Activated naive CD4-positive, alpha-beta T cell treated with anti-CD3 and anti-CD28 coated beads, Interleukin-2, amount 50 U/mL, for 72 hours (primary cell): ENCODE results near the gene TOX2. TPM values are rescaled to one million over a fixed set of nuclear protein-coding genes. Genes with fewer than 3 reads are reported as not detected.

Experiments used
- ATAC-seq, 2 donors: fragments of 150-1000 bp; cut with Tn5 transposase; 2 replicates each; pipeline ENCODE4 v1.10.0; 2021; ENCODE audit warnings: mild to moderate bottlenecking in 2 of 2, moderate library complexity in 2 of 2
- DNase-seq, 2 donors: peaks; one replicate each; pipeline ENCODE4 v3.0.0; 2021 to 2022; ENCODE audit warnings: low spot score in 2 of 2
- H3K27ac Mint-ChIP-seq, 2 donors: one replicate each; pipeline ENCODE4 v1.8.0; 2022; ENCODE audit warnings: mild to moderate bottlenecking in 2 of 2, mixed read lengths in 2 of 2
- H3K36me3 Mint-ChIP-seq, 2 donors: one replicate each; pipeline ENCODE4 v1.8.0; 2022; ENCODE audit warnings: mixed read lengths in 2 of 2
- H3K9me3 Mint-ChIP-seq, 2 donors: one replicate each; pipeline ENCODE4 v1.8.0; 2022; ENCODE audit warnings: mixed read lengths in 2 of 2
- total RNA-seq, 2 donors: library from RNA; stranded (reverse); gene quantifications; one replicate each; pipeline ENCODE4 v1.2.3, GENCODE V29; 2022

The TOX2 gene, protein sequence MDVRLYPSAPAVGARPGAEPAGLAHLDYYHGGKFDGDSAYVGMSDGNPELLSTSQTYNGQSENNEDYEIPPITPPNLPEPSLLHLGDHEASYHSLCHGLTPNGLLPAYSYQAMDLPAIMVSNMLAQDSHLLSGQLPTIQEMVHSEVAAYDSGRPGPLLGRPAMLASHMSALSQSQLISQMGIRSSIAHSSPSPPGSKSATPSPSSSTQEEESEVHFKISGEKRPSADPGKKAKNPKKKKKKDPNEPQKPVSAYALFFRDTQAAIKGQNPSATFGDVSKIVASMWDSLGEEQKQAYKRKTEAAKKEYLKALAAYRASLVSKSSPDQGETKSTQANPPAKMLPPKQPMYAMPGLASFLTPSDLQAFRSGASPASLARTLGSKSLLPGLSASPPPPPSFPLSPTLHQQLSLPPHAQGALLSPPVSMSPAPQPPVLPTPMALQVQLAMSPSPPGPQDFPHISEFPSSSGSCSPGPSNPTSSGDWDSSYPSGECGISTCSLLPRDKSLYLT
- total RNA-seq: 1 to 10 TPM; 1.5 to 3.6 TPM

GRCh38 chr20:43914311-43915210, at the start of gene TOX2:
Gene TOX2 (plus strand): TSS chr20:43914852. CDS start chr20:43914892, 40 bp downstream.
- Mint-ChIP-seq H3K9me3 (peaks cover 0 to 14% of the 10 kb centered on the region in 2 donors), H3K36me3 (peaks cover 19 to 41% of the 10 kb centered on the region in 2 donors), H3K27ac (peak within 1 kb of the TSS; percentile 36 to 79)

GRCh38 chr20:43868091-43868490, 46.6 kb upstream of the TOX2 start:
- DNase-seq (no peak), ATAC-seq (no peak)
- no peak overlapping the region for H3K27ac Mint-ChIP-seq
- no peaks in the 10 kb centered on the region for H3K36me3 Mint-ChIP-seq
- no peaks in the 10 kb centered on the region for H3K9me3 Mint-ChIP-seq

More at GRCh38 chr20:43914311-43915210, at the start of gene TOX2:
- ATAC-seq: peak; percentile 47 to 80
- peak in 1 of 2 donors; percentile 58 for DNase-seq

- Mint-ChIP-seq H3K9me3 (peaks cover 0 to under 1% of the 10 kb centered on the region in 2 donors), H3K27ac (no peak overlapping the region), H3K36me3 (no peaks in the 10 kb centered on the region)
- DNase-seq (no peak), ATAC-seq (no peak)
Measured at GRCh38 chr20:43870484-43870883, 44.2 kb upstream of the TOX2 start.

GRCh38 chr20:43878776-43879175, 35.9 kb upstream of the TOX2 start:
- H3K9me3 Mint-ChIP-seq: peaks cover 0 to 10% of the 10 kb centered on the region in 2 donors
- no peak overlapping the region for H3K27ac Mint-ChIP-seq
- no peak for ATAC-seq
- H3K36me3 Mint-ChIP-seq: no peaks in the 10 kb centered on the region
- no peak for DNase-seq

DNA sequence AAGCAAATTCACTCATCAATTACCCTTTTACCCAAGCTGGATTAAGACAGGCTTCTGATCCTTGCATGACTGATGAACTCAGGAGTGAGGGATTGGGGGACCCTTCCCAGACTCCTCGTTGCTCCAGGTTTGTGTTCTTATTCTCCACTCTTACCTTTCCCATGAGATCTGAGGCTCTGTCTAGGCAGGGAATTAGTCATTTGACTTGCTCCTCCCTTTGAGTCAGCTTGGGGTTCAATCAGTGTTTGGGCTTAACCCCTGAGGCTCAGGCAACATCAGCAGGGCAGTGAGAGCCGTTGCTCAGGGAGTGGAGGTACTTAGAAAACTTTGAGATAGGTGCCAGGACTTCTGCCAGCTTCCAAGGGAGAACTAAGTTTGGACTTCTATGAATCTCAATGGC, 20.7 kb upstream of the TOX2 start:
- peaks cover 12% of the 10 kb centered on the region in 2 donors for H3K36me3 Mint-ChIP-seq
- no peak for DNase-seq
- ATAC-seq: no peak
- no peak overlapping the region for H3K27ac Mint-ChIP-seq
- peaks cover 10 to 13% of the 10 kb centered on the region in 2 donors for H3K9me3 Mint-ChIP-seq

DNA sequence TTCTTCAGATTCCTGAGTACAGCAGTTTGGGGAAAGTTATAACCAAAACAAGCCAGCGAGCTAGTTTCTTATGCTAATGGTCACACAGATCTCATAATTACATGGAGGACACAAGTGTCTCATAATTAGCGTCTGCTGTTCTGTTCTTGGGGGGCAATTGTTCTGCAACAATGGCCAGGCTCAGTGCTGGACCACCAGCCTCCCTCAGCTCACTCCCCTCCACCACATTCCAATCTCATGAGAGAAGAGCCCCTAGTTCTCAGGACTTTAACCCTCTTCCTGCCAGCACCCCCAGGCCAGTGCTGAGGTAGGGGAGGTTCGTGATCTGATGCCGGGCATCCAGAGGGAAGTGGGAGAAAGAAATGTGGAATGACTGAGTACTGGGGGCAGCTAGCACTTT, 20.2 kb upstream of the TOX2 start:
- peaks cover 7 to 10% of the 10 kb centered on the region in 2 donors for H3K9me3 Mint-ChIP-seq
- H3K36me3 Mint-ChIP-seq: peaks cover 8% of the 10 kb centered on the region in 2 donors
- H3K27ac Mint-ChIP-seq: no peak overlapping the region
- ATAC-seq (no peak), DNase-seq (no peak)

DNA sequence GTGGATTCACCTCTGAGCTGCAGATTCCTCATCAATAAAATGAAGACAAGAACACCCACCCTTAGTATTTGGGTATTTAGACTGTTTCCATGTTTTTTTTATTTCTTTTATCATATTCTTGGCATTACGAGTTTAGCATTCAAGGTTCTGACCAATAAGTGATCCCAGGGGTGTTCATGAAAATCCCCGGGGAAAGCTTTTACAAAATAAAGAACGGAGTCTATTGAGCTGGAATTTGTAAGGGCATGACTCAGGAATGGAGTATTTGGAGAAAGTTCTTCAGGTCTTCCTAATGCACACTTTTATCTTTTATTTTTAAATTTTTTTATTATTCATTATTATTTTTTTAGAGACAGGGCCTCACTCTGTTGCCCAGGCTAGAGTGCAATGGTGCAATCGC, 19.4 kb upstream of the TOX2 start:
- ATAC-seq (no peak), DNase-seq (no peak)
- Mint-ChIP-seq H3K9me3 (peaks cover 1 to 4% of the 10 kb centered on the region in 2 donors), H3K27ac (no peak overlapping the region), H3K36me3 (peaks cover under 1% of the 10 kb centered on the region in 2 donors)

GRCh38 chr20:43899274-43900120, 15.2 kb upstream of the TOX2 start:
- H3K36me3 Mint-ChIP-seq: peaks cover 0 to 6% of the 10 kb centered on the region in 2 donors
- DNase-seq: no peak
- H3K9me3 Mint-ChIP-seq: peaks cover 0 to 6% of the 10 kb centered on the region in 2 donors
- ATAC-seq: no peak
- H3K27ac Mint-ChIP-seq: no peak overlapping the region

DNA sequence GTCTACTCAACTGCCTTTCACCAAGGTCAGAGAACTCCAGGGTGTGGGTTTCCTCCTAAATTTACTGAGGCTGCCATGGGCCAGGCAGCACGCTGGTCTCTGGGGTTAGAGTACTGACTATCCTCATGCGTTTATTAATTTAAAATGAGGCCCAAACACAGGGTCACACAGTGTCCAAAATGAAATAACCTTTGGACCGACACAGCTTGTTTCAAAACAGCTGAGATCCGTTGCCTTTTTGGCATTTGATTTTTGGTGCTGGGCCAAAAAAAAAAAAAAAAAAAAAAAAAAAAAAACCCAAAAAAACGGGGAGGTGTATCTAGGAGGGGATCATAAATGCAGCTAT, 14.6 kb upstream of the TOX2 start:
- H3K9me3 Mint-ChIP-seq: peaks cover 0 to 6% of the 10 kb centered on the region in 2 donors
- no peak for ATAC-seq

GRCh38 chr20:43900496-43900895, 14.2 kb upstream of the TOX2 start:
- no peak for DNase-seq
- H3K9me3 Mint-ChIP-seq: peaks cover 0 to 6% of the 10 kb centered on the region in 2 donors
- ATAC-seq: no peak
- H3K27ac Mint-ChIP-seq: no peak overlapping the region
- H3K36me3 Mint-ChIP-seq: peaks cover 0 to 6% of the 10 kb centered on the region in 2 donors

More for the DNA sequence above, 14.6 kb upstream of the TOX2 start:
- Mint-ChIP-seq H3K27ac (no peak overlapping the region), H3K36me3 (peaks cover 0 to 6% of the 10 kb centered on the region in 2 donors)
- no peak for DNase-seq

DNA sequence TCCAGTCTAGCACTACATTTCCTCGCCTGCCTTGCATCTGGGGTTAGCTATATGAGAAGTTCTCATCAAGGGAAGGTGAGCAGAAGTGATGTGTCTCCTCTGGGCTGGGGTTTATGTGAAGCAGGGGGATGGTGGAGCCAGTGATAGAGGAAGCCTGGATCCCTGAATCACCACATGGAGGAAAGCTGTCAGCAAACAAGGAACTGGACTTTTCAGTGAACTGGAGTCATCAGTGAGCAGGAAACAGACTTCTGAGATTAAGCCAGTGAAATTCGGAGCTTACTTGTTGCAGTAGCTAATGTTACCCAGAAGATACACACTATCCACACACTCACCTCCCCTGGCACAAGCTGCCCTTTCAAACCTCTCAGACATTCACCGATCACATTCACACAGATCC, 13.4 kb upstream of the TOX2 start:
- Mint-ChIP-seq H3K9me3 (peaks cover 0 to 6% of the 10 kb centered on the region in 2 donors), H3K36me3 (peaks cover 0 to 6% of the 10 kb centered on the region in 2 donors), H3K27ac (no peak overlapping the region)
- DNase-seq (no peak), ATAC-seq (no peak)

- peaks cover 3 to 17% of the 10 kb centered on the region in 2 donors for H3K36me3 Mint-ChIP-seq
- peaks cover 0 to 15% of the 10 kb centered on the region in 2 donors for H3K9me3 Mint-ChIP-seq
- peak overlapping the region in 1 of 2 donors; percentile 27 for H3K27ac Mint-ChIP-seq
- DNase-seq (no peak), ATAC-seq (no peak)
Measured at GRCh38 chr20:43903953-43904826, 10.5 kb upstream of the TOX2 start.

DNA sequence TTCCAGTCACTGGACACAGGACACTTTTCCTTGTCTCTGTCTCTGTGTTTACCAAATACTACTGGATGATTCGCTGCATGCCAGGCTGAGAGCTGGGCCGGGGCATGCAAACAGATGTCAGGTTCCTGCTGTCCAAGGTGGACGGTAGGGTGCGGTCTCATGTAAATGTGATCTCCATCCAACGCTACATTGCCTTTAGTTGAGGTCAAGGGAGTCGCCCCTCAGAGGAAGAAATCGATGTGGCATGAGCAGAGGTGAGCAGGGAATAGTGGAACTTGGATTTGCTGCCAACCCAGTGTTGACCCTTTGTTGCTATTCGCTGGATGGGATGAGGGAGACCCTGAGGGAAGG, 9.8 kb upstream of the TOX2 start:
- peaks cover 4 to 17% of the 10 kb centered on the region in 2 donors for H3K36me3 Mint-ChIP-seq
- ATAC-seq: no peak
- DNase-seq: no peak
- peaks cover 0 to 21% of the 10 kb centered on the region in 2 donors for H3K9me3 Mint-ChIP-seq
- H3K27ac Mint-ChIP-seq: peak overlapping the region in 1 of 2 donors; percentile 27

- Mint-ChIP-seq H3K9me3 (peaks cover 0 to 14% of the 10 kb centered on the region in 2 donors), H3K27ac (no peak overlapping the region), H3K36me3 (peaks cover 4 to 20% of the 10 kb centered on the region in 2 donors)
- DNase-seq (no peak), ATAC-seq (no peak)
Measured at GRCh38 chr20:43906505-43907034, 8.1 kb upstream of the TOX2 start.

GRCh38 chr20:43909211-43909610, 5.4 kb upstream of the TOX2 start:
- Mint-ChIP-seq H3K36me3 (peaks cover 16 to 46% of the 10 kb centered on the region in 2 donors), H3K27ac (no peak overlapping the region), H3K9me3 (peaks cover 0 to 27% of the 10 kb centered on the region in 2 donors)
- DNase-seq: no peak
- no peak for ATAC-seq
